Raji (cell line): ENCODE results near the gene SIGLEC6.

Experiments used
- POLR2A ChIP-seq: IDR thresholded peaks from 2 replicates; pipeline ENCODE4 v1.6.1; 2011; ENCODE audit warnings: low read depth, low read length, control low read depth; ENCODE audit not compliant: insufficient read depth

Gene SIGLEC6

DNA sequence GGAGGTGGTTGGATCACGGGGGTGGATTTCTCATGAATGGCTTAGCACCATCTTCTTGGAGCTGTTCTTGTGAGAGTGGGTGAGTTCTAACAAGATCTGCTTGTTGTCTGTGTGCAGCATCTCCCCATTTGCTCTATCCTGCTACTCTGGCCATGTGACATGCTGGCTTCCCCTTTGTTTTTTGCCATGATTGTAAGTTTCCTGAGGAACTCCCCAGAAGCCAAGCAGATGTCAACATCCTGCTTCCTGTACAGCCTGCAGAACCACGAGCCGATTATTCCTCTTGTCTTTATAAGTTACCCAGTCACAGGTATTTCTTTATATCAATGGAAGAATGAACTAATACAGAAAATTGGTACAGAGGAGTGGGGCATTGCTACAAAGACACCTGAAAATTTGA, 27.6 kb downstream of the SIGLEC6 start:
- TF ChIP-seq POLR2A = no peak

DNA sequence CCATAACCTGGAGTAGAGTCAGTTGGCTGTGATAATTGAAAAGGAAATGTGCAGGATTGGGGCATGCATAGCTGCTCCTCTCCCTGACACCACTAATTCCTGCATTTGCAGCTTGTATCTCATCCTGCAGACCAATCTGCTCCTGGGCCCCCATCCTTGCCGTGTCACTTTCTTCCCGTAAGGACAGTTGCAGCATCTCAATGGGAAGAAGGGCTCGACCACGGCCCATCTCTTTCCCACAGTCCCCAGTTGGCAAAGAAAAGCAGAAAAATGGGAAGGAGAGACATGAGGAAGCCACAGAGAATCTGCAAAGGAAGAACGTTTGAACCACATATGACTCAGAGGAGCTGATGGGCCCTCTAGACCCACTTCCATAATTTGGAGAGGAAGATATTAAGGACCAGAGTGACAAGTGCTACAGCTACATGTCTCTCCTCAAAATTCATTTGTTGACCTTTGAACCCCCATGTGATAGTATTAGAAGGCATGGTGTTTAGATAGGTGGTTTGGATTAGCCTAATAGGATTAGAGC, 28.1 kb downstream of the SIGLEC6 start:
- TF ChIP-seq POLR2A = no peak

DNA sequence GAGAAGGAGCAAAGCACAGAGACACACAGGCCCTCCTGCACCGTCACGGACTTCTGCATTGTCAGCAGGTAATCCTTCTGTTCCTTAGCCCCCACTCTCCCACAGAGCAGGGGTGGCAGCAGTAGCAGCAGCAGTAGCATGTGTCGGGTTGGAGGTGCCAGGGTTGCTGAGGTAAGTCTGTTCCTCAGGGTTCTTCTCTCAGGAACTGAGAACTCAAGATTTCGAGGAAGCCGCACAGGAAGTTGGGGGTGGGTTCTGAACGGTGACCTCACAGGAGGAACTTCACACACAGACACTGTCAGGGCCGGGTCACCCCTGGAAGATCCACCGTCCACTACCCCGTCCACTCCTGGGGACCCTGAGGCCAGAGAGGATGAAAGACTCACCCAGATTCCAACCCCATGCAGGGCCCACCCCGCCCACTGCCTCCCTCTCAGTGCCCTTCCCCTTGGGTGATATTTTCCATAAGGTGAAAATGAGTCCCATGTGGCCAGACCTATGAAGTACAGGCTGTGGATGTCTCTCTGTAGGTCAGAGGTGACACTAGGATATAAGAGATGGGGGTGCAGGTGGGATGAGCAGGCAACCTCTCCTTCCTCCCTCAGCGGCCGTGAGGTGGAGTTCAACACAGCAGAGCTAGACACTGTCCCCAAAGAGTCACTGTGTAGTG, 29.7 kb downstream of the SIGLEC6 start, which contains the start of gene SIGLEC12:
Gene SIGLEC12 (minus strand): TSS at position 207 of the 670 bp plus-strand sequence. CDS start 67 bp downstream, at position 140.
- no peak for TF ChIP-seq POLR2A

DNA sequence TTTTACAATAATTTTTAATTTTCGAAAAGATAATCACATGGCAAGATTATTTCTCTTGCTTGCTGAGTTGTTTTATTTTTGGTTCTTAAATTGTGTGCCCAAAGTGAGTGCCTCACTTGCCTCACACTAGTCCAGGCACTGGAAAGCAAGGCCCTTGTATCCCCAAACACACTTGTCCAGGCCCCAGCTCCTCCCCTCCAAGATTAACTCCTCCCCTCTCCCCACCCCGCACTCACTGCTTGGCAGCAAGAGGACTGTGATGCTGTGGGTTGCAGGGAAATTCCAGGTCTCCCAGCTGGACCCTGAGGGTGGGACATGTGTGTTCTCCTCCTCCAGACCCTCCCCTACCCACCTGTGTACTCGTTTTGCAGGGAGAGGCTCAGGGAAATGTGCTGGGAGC, 33.8 kb downstream of the SIGLEC6 start:
- TF ChIP-seq POLR2A = no peak

DNA sequence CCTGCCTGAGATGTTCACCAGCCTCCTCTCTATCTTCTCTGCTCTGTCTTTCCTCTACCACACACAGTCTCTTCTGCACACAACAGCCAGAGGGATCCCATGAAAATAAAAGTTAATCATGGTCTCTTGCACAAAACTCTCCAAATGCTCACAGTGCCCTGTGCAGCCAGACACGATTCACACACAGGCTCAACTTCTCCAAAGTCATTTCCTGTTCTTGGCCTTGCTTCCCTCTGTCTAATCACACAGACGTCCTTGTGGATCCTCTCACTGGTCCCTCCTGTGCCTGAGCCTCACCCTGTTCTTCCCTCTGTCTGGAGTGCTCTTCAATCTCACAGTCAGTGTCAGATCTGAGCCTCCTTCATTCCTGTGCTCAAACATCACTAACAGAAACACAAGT, 37.7 kb downstream of the SIGLEC6 start:
- TF ChIP-seq POLR2A = no peak

DNA sequence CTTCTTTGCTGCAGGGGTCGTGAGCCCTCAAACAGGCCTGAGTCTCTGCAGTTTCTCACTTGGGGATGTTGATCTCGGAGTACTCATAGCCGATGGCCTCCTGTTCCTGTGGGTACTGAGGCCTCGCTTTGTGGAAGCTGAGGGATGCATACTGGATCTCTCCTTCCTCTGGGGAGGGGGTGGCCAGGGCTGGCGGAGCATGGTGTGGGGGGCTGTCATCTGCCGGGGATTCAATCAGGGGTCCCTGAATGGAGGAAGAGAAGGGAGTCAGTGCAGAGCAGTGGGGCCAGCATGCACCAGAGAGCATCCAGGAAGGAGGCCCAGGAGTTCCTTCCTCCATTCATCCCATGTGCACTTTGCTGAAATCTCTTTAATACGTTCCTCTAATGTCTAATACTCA, 39.9 kb downstream of the SIGLEC6 start:
- TF ChIP-seq POLR2A = no peak

DNA sequence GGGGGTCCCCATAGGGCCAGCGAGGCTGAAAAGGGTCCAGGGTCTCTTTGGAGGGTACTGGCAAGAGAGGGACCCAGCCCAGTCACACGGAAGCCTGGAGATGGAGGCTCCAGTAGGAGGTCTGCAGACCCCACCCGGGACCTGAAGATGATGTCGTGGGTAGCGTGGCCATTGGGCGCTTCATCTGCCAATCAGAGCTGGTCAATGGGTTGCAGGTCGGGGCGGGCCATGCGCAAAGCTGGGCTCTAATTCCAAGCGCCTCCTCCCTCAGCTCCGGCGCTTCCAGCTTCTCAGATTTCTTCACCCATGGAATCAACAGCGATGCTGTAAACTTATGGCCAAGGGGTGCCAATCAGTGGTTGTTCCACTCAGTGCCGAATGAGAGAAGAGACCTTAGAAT, 40.8 kb downstream of the SIGLEC6 start:
- no peak for TF ChIP-seq POLR2A

DNA sequence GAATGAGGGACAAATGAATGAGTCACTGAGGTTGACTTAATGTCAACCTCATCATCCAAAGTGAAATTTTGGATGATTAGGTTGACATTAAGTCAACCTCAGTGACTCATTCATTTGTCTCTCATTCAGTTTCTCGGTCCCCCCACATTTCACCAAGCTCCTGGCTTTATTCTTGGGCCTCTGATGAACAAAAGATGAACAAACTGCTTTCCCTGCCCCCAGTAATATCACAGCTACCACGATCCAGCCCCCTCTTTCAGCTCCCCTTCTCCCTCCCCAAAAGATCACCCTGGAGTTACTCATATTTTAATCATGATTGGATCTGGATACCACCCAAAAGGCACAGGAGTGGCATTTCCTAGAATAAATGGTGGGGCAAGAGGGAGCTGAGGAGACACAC, 42.4 kb downstream of the SIGLEC6 start:
- no peak for TF ChIP-seq POLR2A

DNA sequence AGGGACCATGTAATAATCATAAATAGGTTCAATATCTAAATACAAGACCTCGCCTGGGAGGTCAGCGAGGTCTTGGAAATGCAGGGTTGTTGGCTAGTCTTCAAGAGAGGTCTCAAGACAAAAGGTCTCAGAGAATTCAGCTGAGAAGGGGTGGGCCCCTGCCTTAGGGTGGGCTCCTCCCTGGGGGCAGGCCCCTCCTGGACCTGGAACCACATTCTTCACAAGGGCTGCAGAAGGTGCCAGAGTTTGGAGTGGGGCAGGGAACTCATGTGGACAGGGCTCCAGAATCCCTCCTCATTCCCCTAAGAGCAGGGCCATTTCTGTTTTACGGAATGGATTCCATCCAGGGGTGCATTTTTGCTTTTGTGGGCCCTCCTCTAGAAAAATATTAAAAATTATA, 43.0 kb downstream of the SIGLEC6 start:
- TF ChIP-seq POLR2A = no peak

DNA sequence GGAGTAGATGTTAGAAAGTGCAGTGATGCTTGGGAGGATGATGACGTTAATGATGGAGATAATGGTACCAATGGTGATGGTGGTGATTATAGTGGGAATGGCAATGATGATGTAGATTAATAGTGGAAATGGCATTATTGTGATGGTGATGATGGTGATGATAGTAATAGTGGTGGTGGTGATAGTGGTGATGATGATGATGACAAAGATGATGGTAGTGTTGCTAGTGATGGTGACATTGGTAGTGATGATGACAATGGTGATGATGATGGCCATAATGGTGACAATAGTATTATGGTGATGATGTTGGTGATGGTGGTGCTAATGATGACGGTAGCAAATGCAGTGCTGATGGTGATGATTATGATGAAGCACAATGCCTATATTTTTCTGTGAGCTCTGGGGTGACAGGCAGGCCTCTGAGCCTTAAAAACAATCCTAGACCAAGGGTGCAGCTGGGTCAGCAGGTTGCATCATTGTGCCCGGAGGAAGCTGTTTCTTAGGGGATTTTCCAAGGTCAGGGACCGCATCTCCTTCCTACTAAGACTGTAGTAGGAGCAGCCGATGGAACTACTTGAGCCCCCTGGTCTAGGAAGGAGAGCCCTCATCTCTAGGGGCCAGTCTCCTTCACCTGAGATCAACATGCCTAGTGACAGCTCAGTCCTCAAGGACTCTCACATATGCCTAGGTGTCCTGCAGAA, 45.4 kb downstream of the SIGLEC6 start:
- no peak for TF ChIP-seq POLR2A

DNA sequence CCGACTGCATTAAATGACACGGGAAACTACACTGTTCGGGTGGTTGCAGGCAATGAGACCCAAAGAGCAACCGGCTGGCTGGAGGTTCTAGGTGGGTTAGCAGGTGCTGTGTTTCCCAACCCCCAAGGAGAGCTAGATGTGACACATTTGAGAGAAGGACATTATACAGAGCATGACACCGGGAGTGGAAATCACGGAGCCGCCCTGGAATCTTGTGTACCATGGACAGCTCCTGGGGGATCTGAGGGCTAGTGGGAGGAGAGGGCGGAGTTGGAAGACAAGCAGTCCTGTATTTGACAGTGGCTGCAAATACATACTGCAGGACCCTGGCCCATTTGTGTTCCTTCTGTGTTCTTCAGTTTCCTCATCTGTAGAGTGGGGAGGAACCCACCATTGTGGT, 50.9 kb downstream of the SIGLEC6 start:
- TF ChIP-seq POLR2A = no peak

DNA sequence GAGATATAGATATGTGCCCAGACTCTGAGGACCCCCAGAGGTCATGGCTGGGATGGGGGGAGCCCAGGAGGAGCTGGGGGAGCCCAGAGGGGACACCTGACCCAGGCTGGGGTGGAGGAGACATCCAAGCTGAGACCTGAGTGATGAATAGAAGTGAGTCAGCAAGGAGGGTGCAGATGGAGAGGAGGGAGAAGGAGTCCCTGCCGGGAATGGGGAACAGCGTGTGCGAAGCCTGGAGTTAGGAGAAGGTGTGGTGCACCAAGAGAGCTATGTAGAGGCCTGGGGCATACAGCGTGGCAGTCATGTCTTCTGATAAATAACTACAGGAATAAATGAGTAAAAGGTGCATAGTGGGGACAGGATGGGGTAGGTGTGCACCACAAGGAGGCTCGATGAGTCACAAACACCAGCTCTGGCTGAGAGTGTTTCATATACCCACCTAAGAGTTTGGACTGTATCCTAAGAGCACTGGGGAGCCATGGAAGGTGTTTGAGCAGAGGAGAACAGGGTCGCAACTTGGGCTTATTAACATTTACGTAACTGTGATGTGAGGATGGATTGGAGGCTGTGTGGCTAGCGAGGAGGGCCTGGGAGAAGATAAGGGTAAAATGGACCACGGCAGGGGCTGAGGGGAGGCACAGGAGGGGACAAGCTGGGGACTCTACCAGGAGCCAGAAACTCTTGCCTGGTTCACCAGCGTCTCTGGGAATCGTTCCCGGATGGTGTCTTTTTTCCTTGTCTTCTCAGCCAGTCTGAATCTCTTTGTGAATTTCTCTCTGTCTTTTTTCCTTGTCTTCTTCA, 51.7 kb downstream of the SIGLEC6 start:
- TF ChIP-seq POLR2A = no peak

DNA sequence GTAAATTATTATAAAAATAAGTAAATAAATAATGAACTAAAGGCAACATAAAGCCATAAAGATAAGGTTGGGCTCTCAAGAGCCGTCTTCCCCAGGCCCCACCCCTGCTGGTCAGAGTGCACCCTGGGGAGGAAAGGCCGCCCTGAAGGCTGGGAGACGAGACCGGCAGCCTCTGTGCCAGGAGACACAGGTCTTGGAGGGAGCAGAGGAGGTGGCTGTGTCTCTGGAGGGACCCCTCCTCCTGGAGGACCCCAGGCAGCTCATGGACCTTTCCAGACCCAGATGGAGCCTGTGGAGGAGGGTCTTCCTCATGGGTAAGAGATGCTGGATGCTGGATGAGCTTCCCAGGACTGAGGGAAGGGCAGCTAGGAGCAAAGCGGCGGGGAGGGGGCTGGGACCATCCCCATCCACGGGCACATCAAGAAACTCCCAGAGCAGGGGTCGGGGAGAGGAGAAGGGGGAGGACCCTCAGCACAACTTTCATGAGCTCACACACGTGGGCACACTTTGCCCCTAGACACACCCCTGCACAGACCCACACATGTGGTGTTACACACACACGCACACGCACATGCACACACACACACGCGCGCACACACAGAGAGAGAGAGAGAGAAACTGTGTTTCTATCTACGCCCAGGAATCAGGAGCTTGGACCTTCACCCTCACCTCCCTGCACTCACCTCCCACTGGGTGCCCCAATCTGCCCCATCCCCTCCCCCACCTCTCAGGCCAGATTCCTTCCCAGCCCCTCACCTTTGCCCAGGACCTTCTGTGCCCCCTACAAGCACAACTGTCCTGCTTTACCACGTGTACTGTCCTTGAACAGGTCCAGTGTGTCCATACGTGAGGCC, 52.9 kb downstream of the SIGLEC6 start, which contains the start of gene CEACAM18:
Gene CEACAM18 (plus strand): TSS at position 159 of the 854 bp plus-strand sequence.
- TF ChIP-seq POLR2A = no peak

DNA sequence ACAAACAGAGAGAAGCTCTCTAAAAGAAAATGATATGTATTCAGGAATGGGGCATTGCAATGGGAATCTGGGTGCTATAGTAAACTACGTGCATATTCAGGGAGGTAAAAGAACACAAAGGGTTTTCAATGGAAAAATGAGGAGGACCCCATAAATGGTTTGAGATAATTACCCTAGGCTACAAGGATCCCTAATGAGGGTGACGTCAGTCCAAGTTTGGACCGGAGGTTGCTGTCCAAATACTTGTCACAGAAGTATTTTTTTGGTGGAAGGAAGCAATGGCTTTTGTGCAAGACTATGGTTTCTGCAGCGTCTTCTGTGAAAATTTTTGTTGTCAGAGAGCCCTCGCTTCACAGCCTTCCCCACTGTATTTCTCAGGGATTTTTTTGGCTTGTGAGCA, 54.1 kb downstream of the SIGLEC6 start:
- no peak for TF ChIP-seq POLR2A

DNA sequence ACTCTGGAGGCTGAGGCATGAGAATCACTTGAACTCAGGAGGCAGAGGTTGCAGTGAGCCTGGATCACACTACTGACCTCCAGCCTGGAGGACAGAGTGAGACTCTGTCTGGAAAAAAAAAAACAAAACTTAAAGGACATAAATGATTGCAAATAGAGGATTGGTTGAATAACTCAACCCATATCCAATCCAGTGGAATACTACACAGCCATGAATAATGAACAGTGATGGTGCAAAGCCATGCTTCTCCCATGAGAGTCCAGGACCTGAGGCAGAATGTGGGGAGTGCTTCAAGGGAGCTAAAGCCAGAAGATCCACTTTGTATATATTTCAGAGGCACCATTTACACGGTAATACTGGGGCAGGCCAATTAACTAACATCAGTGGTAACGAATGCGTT, 55.3 kb downstream of the SIGLEC6 start:
- no peak for TF ChIP-seq POLR2A
